Loucy (cell line): ENCODE results near the gene ARMC9.

Experiments
- H2AFZ ChIP-seq: fragments of 200-600 bp; sonication (generic); 2 replicates; pipeline ENCODE4 v1.6.0; 2016; ENCODE audit warnings: antibody characterized with exemption, mild to moderate bottlenecking, low read length, moderate library complexity
- H3F3A ChIP-seq: fragments of 200-600 bp; 2 replicates; pipeline ENCODE4 v1.6.0; 2016; ENCODE audit warnings: antibody characterized with exemption, low read depth, mild to moderate bottlenecking
- H3K27me3 ChIP-seq: fragments of 200-600 bp; sonication (generic); 2 replicates; pipeline ENCODE4 v1.6.1; 2014; ENCODE audit warnings: low read length, mild to moderate bottlenecking; ENCODE audit not compliant: insufficient read depth, poor library complexity, severe bottlenecking
- H3K36me3 ChIP-seq: fragments of 200-600 bp; sonication (generic); 2 replicates; pipeline ENCODE4 v1.6.1; 2016; ENCODE audit warnings: low read length; ENCODE audit not compliant: insufficient read depth
- H3K4me1 ChIP-seq: fragments of 200-600 bp; sonication (generic); 2 replicates; pipeline ENCODE4 v1.5.1; 2014; ENCODE audit warnings: low read length, mild to moderate bottlenecking; ENCODE audit not compliant: insufficient read depth, poor library complexity, severe bottlenecking
- H3K4me2 ChIP-seq: fragments of 200-600 bp; sonication (generic); 2 replicates; pipeline ENCODE4 v1.6.0; 2014; ENCODE audit warnings: antibody characterized with exemption, low read length, low read depth, mild to moderate bottlenecking; ENCODE audit not compliant: poor library complexity, severe bottlenecking
- H3K4me3 ChIP-seq: fragments of 200-600 bp; sonication (generic); 2 replicates; pipeline ENCODE4 v1.5.1; 2014; ENCODE audit warnings: low read length, mild to moderate bottlenecking, mixed read lengths; ENCODE audit not compliant: poor library complexity, severe bottlenecking
- H3K79me2 ChIP-seq: fragments of 200-600 bp; sonication (generic); 2 replicates; pipeline ENCODE4 v1.6.1; 2014; ENCODE audit warnings: low read length; ENCODE audit not compliant: insufficient read depth
- H3K9ac ChIP-seq: fragments of 200-600 bp; sonication (generic); 2 replicates; pipeline ENCODE4 v1.6.0; 2014; ENCODE audit warnings: mild to moderate bottlenecking, low read depth, low read length, moderate library complexity; ENCODE audit not compliant: poor library complexity, severe bottlenecking
- H3K9me2 ChIP-seq: fragments of 200-600 bp; sonication (generic); replicated peaks from 2 replicates; pipeline ENCODE4 v1.6.1; 2016; ENCODE audit warnings: low read depth, low read length, mixed read lengths
- H3K9me3 ChIP-seq: fragments of 200-600 bp; sonication (generic); 2 replicates; pipeline ENCODE4 v1.6.1; 2014; ENCODE audit warnings: mild to moderate bottlenecking, antibody characterized with exemption, low read length, low read depth; ENCODE audit not compliant: insufficient read depth
- H4K20me1 ChIP-seq: fragments of 200-600 bp; sonication (generic); 2 replicates; pipeline ENCODE4 v1.6.0; 2014; ENCODE audit warnings: antibody characterized with exemption, low read length, mild to moderate bottlenecking; ENCODE audit not compliant: insufficient read depth, poor library complexity, severe bottlenecking
- CTCF ChIP-seq: fragments of 200-600 bp; sonication (generic); conservative IDR thresholded peaks from 2 replicates; pipeline ENCODE4 v1.5.1; 2014; ENCODE audit warnings: mild to moderate bottlenecking, antibody characterized with exemption, low read length
- EZH2phosphoT487 ChIP-seq: fragments of 200-600 bp; IDR thresholded peaks from 2 replicates; pipeline ENCODE4 v1.6.1; 2018; ENCODE audit warnings: antibody characterized with exemption, mild to moderate bottlenecking, moderate library complexity, borderline replicate concordance

The ARMC9 gene

GRCh38 chr2:231409776-231410175, 211.3 kb downstream of the ARMC9 start:
- H3K4me2 ChIP-seq, result no peak overlapping the region
- no peak for TF ChIP-seq CTCF
- TF ChIP-seq EZH2phosphoT487, result no peak
- no peak overlapping the region for H2AFZ ChIP-seq
- peaks cover 9% of the 10 kb centered on the region; the same call in 1 of the 2 replicates for H3K9me3 ChIP-seq
- peaks cover 13% of the 10 kb centered on the region for H3K4me1 ChIP-seq
- H3K79me2 ChIP-seq, result no peaks in the 10 kb centered on the region
- no peak overlapping the region for H3K4me3 ChIP-seq
- no peak overlapping the region for H3K9ac ChIP-seq
- no peaks in the 10 kb centered on the region for H3K27me3 ChIP-seq
- H4K20me1 ChIP-seq, result no peaks in the 10 kb centered on the region
- H3K36me3 ChIP-seq, result no peaks in the 10 kb centered on the region
- H3F3A ChIP-seq, result no peaks in the 10 kb centered on the region
- no peaks in the 10 kb centered on the region for H3K9me2 ChIP-seq

- TF ChIP-seq EZH2phosphoT487, result no peak
- peak; percentile 58 for TF ChIP-seq CTCF
These were observed 212.0 kb downstream of the ARMC9 start for GRCh38 chr2:231410293-231411004.

GRCh38 chr2:231411237-231411636, 212.8 kb downstream of the ARMC9 start:
- no peak for TF ChIP-seq CTCF
- TF ChIP-seq EZH2phosphoT487, result no peak
- Histone ChIP-seq H3K27me3 (no peaks in the 10 kb centered on the region), H3K36me3 (no peaks in the 10 kb centered on the region), H3K4me1 (peaks cover 9% of the 10 kb centered on the region), H3K79me2 (no peaks in the 10 kb centered on the region), H3K9me2 (no peaks in the 10 kb centered on the region), H3K9me3 (peaks cover 9% of the 10 kb centered on the region; the same call in 1 of the 2 replicates), H3K4me3 (no peak overlapping the region), H3K9ac (no peak overlapping the region), H3K4me2 (no peak overlapping the region), H3F3A (no peaks in the 10 kb centered on the region), H4K20me1 (no peaks in the 10 kb centered on the region), H2AFZ (no peak overlapping the region)

More at GRCh38 chr2:231410293-231411004, 212.0 kb downstream of the ARMC9 start:
- Histone ChIP-seq H3K4me3 (no peak overlapping the region), H3K4me1 (peaks cover 13% of the 10 kb centered on the region), H2AFZ (no peak overlapping the region), H3K9me2 (no peaks in the 10 kb centered on the region), H3K36me3 (no peaks in the 10 kb centered on the region), H4K20me1 (no peaks in the 10 kb centered on the region), H3F3A (no peaks in the 10 kb centered on the region), H3K4me2 (no peak overlapping the region), H3K9me3 (peaks cover 9% of the 10 kb centered on the region; the same call in 1 of the 2 replicates), H3K9ac (no peak overlapping the region), H3K79me2 (no peaks in the 10 kb centered on the region), H3K27me3 (no peaks in the 10 kb centered on the region)
